Measurements from ENCODE around the gene USP20.

The USP20 gene

DNA sequence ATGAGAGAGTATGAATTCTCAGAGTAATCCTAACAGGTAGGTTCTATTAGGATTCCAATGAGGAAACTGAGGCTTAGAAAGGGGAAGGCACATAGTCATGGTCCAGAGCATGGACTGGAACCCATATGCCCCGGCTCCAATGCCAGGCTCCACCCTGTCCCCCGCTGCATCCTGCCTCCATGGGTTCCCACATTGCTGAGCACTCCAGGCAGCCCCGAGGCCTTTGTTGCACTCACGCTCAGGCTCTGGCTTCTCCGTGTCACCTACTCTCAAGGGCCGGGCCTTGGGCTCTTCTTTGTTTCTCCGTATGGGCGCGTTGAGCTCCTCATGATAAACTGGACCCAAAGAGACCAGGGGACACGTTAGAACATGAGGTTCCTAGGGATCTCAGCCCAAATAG, 6.3 kb upstream of the USP20 start:
- no peak overlapping the region for H2AFZ ChIP-seq (ENCODE audit: low read depth, low read length, severe bottlenecking)
- no peaks in the 10 kb centered on the region for H3K9me2 ChIP-seq (replicated peaks; ENCODE audit: insufficient read depth, low read length)
- peaks cover 9% of the 10 kb centered on the region for H3K79me2 ChIP-seq (ENCODE audit: insufficient read depth, low read length)
- peaks cover 12% of the 10 kb centered on the region; the same call in 1 of the 2 replicates for H3F3A ChIP-seq (ENCODE audit: insufficient read depth)
- H3K4me2 ChIP-seq (ENCODE audit: low read depth, low read length, poor library complexity, severe bottlenecking): no peak overlapping the region
- peaks cover 10% of the 10 kb centered on the region; the same call in 1 of the 2 replicates for H3K36me3 ChIP-seq (ENCODE audit: low read length)
- no peaks in the 10 kb centered on the region for H4K20me1 ChIP-seq (ENCODE audit: low read depth, low read length)
- no peak for TF ChIP-seq EZH2phosphoT487 (conservative IDR thresholded peaks at IDR 0.05; ENCODE audit: low read length)
- TF ChIP-seq, protein P1, sequence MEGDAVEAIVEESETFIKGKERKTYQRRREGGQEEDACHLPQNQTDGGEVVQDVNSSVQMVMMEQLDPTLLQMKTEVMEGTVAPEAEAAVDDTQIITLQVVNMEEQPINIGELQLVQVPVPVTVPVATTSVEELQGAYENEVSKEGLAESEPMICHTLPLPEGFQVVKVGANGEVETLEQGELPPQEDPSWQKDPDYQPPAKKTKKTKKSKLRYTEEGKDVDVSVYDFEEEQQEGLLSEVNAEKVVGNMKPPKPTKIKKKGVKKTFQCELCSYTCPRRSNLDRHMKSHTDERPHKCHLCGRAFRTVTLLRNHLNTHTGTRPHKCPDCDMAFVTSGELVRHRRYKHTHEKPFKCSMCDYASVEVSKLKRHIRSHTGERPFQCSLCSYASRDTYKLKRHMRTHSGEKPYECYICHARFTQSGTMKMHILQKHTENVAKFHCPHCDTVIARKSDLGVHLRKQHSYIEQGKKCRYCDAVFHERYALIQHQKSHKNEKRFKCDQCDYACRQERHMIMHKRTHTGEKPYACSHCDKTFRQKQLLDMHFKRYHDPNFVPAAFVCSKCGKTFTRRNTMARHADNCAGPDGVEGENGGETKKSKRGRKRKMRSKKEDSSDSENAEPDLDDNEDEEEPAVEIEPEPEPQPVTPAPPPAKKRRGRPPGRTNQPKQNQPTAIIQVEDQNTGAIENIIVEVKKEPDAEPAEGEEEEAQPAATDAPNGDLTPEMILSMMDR (IDR thresholded peaks at IDR 0.05; ENCODE audit: insufficient read depth, low read length, poor library complexity, severe bottlenecking): no peak
- H3K9ac ChIP-seq (ENCODE audit: low read length): no peak overlapping the region
- H3K27ac ChIP-seq (ENCODE audit: low read depth, low read length): no peak overlapping the region
- no peaks in the 10 kb centered on the region for H3K9me3 ChIP-seq (ENCODE audit: insufficient read depth, low read length)
- H3K4me3 ChIP-seq (ENCODE audit: insufficient read depth, low read length, poor library complexity, severe bottlenecking): no peak overlapping the region
- H3K27me3 ChIP-seq (ENCODE audit: low read length): no peaks in the 10 kb centered on the region

DNA sequence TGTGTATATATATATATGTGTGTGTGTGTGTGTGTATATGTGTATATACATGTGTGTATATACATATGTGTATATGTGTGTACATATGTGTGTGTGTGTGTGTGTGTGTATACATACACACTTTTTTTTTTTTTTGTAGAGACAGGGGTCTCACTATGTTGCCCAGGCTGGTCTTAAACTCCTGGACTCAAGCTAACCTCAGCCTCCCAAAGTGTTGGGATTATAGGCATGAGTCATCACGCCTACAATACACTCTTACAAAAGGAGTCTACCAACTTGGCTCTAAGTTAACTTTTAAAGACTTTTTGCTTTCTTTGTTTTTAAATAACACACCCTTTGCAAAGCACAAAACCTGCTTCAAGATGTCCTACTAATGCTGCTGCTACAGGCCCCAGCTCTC, 2.3 kb upstream of the USP20 start:
- Histone ChIP-seq H3K4me3 (ENCODE audit: insufficient read depth, low read length, poor library complexity, severe bottlenecking) (no peak overlapping the region), H3K9me3 (ENCODE audit: insufficient read depth, low read length) (no peaks in the 10 kb centered on the region), H3K79me2 (ENCODE audit: insufficient read depth, low read length) (peaks cover 18% of the 10 kb centered on the region), H3K9me2 (replicated peaks; ENCODE audit: insufficient read depth, low read length) (no peaks in the 10 kb centered on the region), H3F3A (ENCODE audit: insufficient read depth) (no peaks in the 10 kb centered on the region), H3K9ac (ENCODE audit: low read length) (no peak overlapping the region), H3K36me3 (ENCODE audit: low read length) (peaks cover 10% of the 10 kb centered on the region; the same call in 1 of the 2 replicates), H3K27ac (ENCODE audit: low read depth, low read length) (no peak overlapping the region), H2AFZ (ENCODE audit: low read depth, low read length, severe bottlenecking) (no peak overlapping the region), H3K27me3 (ENCODE audit: low read length) (no peaks in the 10 kb centered on the region), H4K20me1 (ENCODE audit: low read depth, low read length) (no peaks in the 10 kb centered on the region), H3K4me2 (ENCODE audit: low read depth, low read length, poor library complexity, severe bottlenecking) (no peak overlapping the region)
- TF ChIP-seq, protein P1 (IDR thresholded peaks at IDR 0.05; ENCODE audit: insufficient read depth, low read length, poor library complexity, severe bottlenecking): no peak
- no peak for TF ChIP-seq EZH2phosphoT487 (conservative IDR thresholded peaks at IDR 0.05; ENCODE audit: low read length)

GRCh38 chr9:129834489-129835127, 650 bp upstream of the USP20 start:
- peak overlapping the region; percentile 79 for H3K4me2 ChIP-seq (ENCODE audit: low read depth, low read length, poor library complexity, severe bottlenecking)
- H3K27me3 ChIP-seq (ENCODE audit: low read length): no peaks in the 10 kb centered on the region
- H3K9me3 ChIP-seq (ENCODE audit: insufficient read depth, low read length): no peaks in the 10 kb centered on the region
- H2AFZ ChIP-seq (ENCODE audit: low read depth, low read length, severe bottlenecking): peak overlapping the region; percentile 52
- no peak for TF ChIP-seq EZH2phosphoT487 (conservative IDR thresholded peaks at IDR 0.05; ENCODE audit: low read length)
- TF ChIP-seq, protein P1 (IDR thresholded peaks at IDR 0.05; ENCODE audit: insufficient read depth, low read length, poor library complexity, severe bottlenecking): no peak
- no peaks in the 10 kb centered on the region for H3K9me2 ChIP-seq (replicated peaks; ENCODE audit: insufficient read depth, low read length)
- H3K9ac ChIP-seq (ENCODE audit: low read length): peak overlapping the region; percentile 75
- H3F3A ChIP-seq (ENCODE audit: insufficient read depth): no peaks in the 10 kb centered on the region
- peak overlapping the region; percentile 39 for H3K27ac ChIP-seq (ENCODE audit: low read depth, low read length)
- H3K79me2 ChIP-seq (ENCODE audit: insufficient read depth, low read length): peaks cover 18% of the 10 kb centered on the region
- peak overlapping the region; percentile 86 for H3K4me3 ChIP-seq (ENCODE audit: insufficient read depth, low read length, poor library complexity, severe bottlenecking)
- H3K36me3 ChIP-seq (ENCODE audit: low read length): peaks cover 10% of the 10 kb centered on the region; the same call in 1 of the 2 replicates
- H4K20me1 ChIP-seq (ENCODE audit: low read depth, low read length): no peaks in the 10 kb centered on the region

Measured in SU-DHL-6 (cell line).